Esophagus squamous epithelium (tissue), 4 donors: ENCODE measurements around the gene ATP11A.

Experiments
- CTCF ChIP-seq, 6 experiments: fragments of 450-650 bp in 4 of 6; fragments of 200-600 bp in 2 of 6; sonication (generic) in 2 of 6; IDR thresholded peaks; one replicate each; pipeline ENCODE4 v1.5.1; 2016 to 2019; ENCODE audit warnings: antibody characterized with exemption in 6 of 6, mild to moderate bottlenecking in 4 of 6, moderate library complexity in 4 of 6
- POLR2A ChIP-seq, 4 donors: fragments of 450-650 bp; IDR thresholded peaks; one replicate each; pipeline ENCODE4 v1.6.1; 2017; ENCODE audit warnings: antibody characterized with exemption in 4 of 4, mild to moderate bottlenecking in 4 of 4, moderate library complexity in 3 of 4

DNA sequence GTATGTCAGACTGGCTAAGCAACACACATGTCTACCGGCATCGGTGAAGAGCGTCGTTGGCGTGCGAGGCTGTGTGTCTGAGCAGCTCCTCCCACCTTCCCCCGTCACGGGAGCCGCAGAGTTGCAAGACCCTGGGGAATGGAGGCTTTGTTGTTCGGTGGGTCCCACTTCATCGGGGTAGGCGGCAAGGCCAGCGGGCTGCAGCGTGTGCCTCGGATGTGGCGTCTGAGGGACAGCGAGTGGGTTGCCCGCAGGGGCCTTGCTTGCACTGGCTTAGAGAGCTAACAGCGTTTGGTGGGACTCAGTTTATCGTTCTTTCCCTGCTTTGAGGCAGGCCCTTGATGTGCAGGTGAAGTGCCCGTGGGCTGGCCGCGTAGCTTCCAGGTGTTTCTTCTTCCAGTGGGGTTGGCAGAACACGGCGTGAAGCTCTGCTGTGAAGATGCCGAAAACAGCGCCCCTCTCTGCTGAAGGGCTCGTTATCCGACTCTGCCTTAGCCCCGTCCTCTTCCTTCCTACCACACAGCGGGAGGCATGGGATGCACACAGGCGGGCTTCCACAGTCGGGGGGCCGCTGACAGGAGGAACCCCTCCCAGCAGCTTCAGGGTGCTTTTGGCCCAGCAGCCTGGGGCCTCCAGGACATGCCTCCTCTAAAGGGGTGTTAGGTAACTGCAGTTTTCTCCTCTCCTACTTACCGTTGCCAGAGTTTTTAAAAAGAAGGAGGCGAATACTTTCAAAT is 85.2 kb downstream of the ATP11A start:
- TF ChIP-seq CTCF (IDR thresholded peaks at IDR 0.05) = no peak
- TF ChIP-seq POLR2A (IDR thresholded peaks at IDR 0.05) = no peak
